Measurements from ENCODE around the gene FAM170B.

Gene FAM170B

GRCh38 chr10:49118430-49119074 is 15.3 kb downstream of the FAM170B start:
- DNase-seq, result no peak

DNA sequence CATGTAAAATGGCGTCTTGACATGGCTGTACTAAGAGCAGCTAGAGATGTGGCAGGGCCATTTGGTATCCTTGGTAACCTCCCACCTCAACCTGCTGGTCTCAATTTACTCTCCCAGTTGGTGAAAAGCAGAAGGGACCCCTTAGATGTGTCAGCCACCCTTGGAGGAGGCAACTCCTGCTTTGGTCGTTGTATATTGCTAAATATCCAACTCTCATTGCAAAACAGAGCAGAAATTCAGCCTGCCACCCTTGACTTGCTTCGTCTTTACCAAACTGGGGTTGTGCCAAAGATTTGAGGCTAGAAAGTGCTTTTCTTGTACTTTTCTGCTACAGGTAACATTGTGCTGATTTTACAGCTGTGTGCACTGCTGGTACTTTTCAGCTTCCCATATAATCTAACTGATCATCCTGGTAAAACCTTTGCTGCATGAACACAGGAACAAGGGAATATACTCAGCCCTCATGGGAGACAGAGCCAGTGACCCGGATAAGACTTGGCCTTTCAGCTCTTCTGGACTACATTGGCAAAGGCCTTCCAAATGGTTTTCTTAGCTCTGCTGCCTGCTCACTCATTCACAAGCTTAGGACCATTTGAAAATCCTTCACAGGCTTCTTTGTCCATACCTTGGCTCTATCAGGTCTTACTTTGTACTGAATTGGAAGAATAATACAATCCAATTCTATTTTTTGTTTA is 16.3 kb downstream of the FAM170B start:
- DNase-seq, result no peak

DNA sequence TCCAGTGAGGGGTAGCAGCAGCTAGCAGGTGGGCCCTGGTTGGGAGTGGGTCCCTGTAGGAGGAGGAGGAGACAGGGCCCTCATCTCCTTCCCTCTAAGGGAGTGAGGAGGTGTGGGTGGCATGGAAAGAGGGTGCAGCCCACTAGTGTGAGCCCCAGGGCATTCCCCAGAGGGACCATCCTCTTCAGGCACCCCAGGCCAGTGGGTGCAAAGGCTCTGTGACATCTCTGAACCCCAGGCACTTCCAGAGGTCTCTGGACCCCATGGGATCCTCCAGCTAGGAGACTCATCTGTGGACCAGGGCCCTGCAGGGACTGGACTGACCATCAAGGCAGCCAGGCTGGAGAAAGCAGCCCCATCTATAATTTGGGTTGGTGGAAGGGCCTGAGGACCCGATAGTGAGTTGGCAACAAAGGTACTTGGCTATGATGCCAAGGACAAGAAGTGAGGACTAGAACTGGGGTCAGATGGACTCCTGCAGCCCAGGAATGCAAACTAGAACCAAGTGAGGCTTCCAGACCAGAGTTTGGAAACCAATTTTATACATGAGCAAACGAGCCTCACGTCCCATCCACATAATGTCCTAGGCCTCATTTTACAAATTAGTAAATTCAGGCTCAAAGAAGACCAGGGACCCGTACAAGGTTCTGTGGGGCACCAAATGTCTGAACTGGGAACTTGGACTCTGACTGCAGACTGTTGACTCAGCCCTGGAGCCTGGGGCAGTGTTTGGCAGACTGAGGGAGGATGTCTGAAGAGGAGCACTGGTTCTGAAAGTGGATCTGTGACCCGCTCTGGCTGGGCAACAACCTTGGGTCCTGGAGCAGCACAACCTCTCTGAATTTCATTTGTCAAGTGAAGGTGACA is 17.1 kb downstream of the FAM170B start:
- DNase-seq, result no peak

- DNase-seq, result no peak
These were observed 17.9 kb downstream of the FAM170B start for GRCh38 chr10:49115796-49116508.

DNA sequence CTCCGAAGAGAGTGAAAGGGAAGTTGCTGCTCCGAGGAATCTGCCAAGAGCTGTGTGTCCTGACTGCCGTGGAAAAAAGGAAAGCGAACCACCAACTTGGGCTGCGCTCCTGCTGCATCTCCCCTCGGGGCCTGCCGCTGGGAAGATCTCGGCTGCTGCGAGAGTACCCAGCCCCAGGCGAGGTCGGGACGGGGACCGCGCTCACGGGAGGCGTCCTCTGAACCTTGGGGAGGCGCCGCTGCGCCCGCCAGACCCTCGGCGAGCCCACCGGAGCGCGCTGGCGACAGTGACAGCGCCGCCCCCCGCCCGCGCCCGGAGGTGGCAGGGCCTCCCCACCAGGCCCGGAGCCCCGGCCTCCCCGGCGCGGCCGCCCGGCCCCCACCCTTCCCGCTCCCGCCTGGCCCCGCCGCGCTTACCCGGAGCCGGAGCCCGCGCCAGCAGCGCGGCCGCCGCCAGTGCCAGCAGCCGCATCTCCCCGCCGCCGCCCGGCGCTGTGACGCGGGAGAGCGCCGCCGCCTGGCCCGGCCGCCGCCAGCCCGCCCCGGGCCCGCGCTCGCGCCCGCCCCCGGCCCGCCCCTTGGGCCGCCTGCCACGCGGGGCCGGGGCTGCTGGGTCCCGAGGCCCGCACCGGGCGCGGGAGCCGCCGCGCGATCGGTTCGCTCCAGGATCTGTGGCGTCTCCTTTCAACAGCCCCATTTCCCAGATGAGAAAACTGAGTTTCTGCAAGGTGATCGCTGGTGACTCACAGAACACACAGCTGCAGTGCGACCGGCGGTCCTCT is 18.6 kb downstream of the FAM170B start, which contains the start of gene VSTM4:
VSTM4 (minus strand) TSS at position 508 of the 781 bp plus-strand sequence; CDS start at position 471, 37 bp downstream.
- no peak for DNase-seq

- DNase-seq, result no peak
These were observed 19.2 kb downstream of the FAM170B start for GRCh38 chr10:49114718-49115014.

DNA sequence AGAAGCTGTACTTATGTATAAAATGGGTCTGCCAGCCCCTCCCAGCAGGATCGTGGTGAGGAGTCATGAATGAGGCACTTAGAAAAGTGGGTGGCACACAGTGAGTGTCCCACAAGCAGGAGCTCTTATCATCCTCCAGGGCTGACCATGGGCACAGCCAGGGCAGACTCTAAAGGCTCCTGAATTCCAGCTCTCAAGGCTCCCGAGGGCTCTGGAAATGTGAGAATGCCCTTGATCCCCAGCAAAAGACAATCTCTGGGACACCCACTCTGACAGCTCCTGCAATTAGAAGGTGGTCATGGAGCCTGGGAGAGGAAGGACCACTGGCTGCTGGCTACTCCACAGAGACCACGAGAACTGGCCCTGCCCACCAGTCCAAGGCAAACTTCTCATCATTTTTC is 20.1 kb downstream of the FAM170B start:
- no peak for DNase-seq

DNA sequence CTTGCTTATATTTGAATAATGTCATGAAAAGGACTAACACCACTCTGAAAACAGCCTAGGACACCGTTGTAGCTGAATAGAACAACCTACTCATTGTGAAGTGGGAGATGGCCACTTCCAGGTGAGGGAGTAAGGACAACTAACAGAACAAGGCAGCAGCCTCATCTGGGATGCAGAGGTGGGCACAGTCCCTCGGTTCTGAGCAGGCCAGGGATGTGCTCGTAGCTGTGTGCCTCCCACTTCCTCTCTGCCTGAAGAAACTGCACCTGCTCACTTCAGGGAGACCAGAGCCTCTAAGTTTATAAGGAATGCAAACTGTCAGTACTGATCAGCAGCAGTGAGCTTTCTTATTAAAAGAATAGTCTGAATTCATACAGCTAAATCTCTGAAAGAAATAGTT is 21.0 kb downstream of the FAM170B start:
- no peak for DNase-seq

DNA sequence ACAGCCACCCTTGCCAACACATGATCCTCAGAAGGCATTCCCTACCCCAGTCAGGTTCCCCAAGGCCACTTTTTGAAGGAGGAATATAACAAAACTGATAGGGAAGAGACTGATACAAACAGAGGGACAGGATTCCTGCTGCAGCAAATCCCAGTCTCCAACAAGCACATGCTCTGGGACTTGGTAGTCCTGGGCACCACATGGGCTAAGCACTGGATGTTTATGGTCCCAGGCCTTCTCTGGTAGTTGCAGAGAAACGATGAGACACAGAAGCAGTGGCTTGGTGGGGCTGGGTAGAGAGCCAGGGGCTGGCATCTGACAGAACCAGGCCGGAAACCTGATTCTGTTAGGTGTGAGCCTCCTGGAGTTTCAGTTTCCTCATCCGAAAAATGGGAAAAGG is 21.7 kb downstream of the FAM170B start:
- no peak for DNase-seq

GRCh38 chr10:49111320-49111698 is 22.5 kb downstream of the FAM170B start:
- DNase-seq, result no peak

GRCh38 chr10:49110684-49111319 is 23.0 kb downstream of the FAM170B start:
- DNase-seq, result no peak

DNA sequence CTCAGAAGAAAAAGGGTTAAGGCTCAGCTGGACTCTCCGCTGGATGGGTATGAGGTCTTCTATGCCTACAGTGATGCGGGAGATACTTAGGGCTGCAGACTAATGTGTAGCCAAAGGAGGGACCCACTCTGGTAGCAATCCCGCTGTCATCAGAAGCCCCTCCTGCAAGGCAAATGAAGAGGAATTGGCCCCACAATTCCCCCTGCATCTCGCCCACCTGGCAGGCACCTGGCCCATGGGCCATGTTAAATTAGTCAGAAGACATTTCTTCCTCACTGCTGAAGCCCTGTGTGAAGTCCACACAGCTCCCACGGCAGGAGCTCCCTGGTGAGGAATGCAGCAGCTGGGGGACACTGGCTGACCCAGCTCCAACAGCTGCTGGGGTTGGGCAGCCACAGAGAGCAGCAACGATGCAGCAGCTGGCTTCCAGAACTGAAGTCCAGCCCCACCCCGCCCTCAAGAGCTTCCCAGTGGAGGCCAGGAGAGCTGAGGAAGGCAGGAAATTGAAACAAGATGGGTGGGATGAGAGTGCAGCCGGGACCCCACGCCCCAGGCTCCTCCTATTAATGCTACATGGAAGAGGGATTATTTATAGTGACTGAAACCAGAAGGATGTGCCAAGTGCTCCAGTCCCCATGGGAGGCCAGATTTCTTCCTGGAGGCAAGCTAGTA is 24.0 kb downstream of the FAM170B start:
- DNase-seq, result no peak

DNA sequence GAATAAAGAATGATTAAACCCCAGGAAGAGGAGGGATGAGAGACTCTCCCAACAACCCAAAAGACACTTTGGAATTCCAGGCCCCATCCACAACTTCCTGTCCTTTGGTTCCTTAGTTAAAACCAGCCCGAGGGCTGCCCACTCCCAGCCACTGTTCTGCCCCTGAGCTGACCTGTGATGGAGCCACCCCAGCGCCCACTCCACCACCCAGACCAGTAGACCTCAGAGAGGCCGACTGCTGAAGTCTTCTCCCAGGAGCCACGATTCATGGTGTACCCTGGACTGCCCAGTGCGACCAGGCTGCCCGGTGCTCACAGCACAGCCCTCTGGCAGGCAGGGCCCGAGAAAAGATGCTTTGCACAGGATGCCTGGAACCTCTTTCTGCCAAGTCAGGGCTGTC is 25.2 kb downstream of the FAM170B start:
- DNase-seq, result no peak

GRCh38 chr10:49107887-49108267 is 25.9 kb downstream of the FAM170B start:
- DNase-seq, result no peak

DNA sequence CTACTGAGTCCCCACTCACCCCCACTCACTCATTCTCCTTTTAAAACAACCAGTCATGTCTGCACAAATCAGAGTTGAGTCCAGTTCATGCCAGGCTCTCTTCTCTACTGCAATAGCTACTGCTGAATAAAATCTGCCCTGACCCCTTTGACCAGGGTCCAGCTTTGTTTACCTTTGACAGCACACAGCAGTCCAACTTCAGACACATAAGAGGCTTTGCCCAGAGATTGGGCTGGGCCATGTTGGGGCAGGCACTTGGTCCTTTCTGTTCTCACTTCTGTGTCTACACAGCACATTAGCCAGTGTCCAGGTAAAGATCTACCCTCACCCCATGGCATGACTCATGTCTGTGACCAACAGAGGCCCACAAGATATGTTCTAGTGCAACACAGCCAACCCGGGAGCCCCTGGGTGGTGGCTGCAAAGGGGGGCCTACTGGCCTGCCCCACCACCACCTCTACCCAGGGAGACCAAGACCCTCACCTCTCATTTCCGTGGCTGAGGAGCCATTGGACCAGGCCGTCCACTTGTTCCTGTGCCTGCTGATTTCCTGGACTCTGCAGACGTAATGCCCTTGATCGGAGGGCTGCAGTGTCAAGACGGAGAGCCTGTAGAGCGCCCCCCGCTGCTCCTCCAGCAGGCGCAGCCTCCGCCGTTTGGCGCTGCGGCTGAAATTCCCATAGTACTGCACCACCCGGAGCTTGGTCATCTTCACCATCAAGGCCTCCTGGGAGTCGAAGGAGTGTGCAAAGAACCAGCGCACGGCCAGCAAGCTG is 26.5 kb downstream of the FAM170B start:
- DNase-seq, result no peak

DNA sequence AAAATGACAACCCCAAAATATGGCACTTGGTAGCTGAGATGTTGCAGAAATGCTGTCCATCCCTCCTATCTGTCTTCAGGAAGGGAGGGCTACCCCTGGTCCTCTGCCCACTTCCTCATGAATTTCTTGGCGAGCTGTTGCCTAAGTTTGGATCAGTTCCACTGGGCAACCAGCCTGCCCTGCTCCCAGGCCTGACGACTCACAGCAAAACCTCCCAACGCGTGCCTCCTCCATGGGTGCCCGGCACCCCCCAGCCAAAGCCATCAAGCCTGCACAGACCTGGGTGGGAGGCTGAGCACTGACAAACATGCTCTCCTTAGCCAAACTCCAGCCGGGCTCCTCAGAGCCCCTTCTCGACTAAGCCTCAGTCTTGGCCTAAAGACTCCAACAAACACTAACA is 27.4 kb downstream of the FAM170B start:
- DNase-seq, result no peak

DNA sequence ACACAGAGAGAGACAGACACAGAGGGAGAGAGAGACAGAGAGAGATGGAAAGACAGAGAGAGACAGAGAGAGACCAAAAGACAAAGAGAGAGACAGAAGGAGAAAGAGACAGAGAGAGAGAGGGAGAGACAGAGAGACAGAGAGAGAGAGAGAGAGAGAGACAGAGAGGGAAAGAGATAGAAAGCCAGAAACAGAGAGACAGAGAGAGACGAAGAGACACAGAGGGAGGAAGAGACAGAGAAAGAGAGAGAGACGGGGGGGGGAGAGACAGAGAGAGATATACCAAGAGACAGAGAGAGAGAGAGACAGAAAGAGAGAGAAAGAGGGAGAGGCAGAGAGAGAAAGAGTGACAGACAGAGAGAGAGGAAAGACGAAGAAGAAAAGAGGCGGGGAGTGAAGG is 28.7 kb downstream of the FAM170B start:
- no peak for DNase-seq

DNA sequence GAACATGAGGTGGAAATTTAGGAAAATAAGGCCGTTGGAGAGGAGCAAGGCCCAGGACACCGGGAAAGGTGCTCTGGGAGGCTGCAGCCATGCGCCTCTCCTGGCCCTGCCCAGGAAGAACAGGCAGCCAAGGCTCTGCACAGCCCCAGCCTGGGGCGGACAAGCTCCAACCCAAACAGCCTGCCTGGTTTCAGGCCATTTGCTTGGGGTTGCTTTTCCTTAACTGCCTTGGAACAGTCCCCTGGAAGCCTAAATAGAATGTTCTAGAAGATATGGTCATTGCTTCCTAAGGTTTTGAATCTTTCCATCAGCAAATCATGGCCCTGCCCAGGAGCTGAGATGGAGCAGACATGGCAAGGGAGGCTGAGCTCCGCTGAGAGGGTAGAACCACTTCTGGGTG is 29.5 kb downstream of the FAM170B start:
- no peak for DNase-seq

DNA sequence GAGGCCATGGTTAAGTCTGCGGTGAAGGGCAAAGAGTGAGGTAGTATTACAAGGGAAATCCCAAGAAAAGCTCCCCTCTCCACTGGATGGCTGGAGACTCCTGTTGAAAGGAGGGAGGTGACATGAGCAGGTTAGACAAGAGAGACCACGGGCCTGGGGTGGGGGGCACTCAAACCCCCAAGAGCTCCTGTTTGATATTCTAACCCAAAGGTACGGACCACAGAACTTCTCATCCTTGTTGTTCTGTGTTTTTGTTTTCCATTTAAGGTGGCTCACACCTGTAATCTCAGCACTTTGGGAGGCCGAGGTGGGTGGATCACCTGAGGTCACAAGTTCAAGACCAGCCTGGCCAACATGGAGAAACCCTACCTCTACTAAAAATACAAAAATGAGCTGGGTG is 30.1 kb downstream of the FAM170B start:
- DNase-seq, result no peak

DNA sequence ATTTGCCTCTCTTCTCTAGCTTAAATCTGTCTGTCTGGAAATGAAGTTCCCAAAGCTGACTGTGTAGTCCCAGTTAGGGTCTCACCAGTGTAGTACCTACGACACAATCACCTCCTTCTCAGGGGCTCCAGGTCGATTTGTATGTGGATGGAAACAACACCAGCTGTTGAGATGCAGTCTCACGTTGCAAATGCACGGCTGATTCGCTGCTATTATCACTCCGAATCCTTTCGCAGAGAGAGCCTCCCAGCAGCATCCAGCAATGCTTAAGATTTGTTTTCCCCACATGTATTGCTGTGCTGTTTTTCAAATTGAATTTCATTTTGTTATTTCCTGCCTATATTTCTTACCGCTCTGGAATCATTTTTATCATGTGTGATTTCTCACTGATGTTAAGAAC is 34.8 kb downstream of the FAM170B start:
- no peak for DNase-seq
